ENCODE measurements around the gene SLU7.
A peak's percentile ranks its signal among the peaks of the same experiment; 100 is the strongest.

SLU7 gene

DNA sequence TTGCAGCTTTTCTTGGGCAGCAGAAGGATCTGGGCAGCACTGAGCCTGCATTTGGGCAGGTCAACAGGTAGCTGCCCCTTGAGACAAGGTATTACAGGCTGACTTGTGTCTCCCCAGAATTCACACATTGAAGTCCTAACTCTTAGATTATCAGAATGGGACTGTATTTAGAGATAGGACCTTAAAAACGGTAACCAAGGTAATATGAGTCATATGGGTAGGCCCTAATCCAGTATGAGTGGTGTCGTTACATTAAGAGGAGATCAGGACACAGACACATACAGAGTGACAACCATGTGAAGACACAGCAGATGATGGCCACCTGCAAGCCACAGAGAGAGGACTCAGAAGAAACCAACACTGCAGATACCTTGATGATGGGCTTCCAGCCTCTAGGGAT is 51.6 kb downstream of the SLU7 start:
- no peak for DNase-seq (ENCODE audit: low read depth in 2 of 2)

- no peak for DNase-seq (ENCODE audit: low read depth in 2 of 2)
Observed at GRCh38 chr5:160366230-160366629, 52.7 kb downstream of the SLU7 start.

GRCh38 chr5:160363660-160364395 is 55.1 kb downstream of the SLU7 start:
- peak in 1 of 2 experiments; percentile 35 for DNase-seq (ENCODE audit: low read depth in 2 of 2)

GRCh38 chr5:160363211-160363610 is 55.7 kb downstream of the SLU7 start:
- no peak for DNase-seq (ENCODE audit: low read depth in 2 of 2)

GRCh38 chr5:160361624-160362228 is 57.2 kb downstream of the SLU7 start:
- DNase-seq (ENCODE audit: low read depth in 2 of 2): no peak

DNA sequence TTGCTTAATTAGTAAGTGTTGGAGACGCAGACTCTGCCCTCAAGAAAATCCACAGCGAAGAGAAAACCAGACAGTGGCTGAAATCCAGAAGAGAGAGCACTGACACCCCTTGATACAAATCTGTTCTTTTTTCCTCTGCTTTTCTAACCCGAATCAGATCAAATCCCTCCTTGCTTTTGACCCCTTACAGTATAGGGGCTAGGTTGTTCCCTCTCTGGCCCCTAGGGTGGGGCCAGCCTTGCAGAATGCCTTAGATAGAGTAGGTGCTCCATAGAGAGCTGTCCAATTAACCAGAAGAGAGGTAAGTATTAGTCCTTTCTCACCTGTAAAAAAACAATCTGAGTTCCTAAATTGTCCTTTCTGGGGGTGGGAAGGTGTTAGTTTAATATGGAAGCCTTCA is 58.6 kb downstream of the SLU7 start:
- DNase-seq (ENCODE audit: low read depth in 2 of 2): no peak

DNA sequence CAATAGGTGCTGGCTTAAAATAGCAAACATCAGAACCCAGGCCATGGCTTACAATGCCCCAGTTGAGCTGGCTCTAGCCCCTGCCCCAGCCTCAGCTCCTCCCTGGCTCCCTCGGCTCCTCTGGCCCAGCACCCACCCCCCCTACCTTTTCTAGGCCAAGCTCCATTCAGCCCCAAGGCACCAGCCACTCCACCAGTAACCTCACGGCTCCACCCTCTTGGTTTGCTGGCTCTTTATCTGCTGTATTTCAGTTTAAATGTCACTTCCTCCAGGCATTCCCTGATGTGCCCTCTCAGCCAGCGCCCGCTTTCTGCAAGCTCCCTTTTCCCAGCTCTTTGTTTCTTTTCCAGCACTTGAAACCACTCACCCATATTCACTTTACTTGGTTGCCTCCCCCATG is 59.1 kb downstream of the SLU7 start:
- no peak for DNase-seq (ENCODE audit: low read depth in 2 of 2)

DNA sequence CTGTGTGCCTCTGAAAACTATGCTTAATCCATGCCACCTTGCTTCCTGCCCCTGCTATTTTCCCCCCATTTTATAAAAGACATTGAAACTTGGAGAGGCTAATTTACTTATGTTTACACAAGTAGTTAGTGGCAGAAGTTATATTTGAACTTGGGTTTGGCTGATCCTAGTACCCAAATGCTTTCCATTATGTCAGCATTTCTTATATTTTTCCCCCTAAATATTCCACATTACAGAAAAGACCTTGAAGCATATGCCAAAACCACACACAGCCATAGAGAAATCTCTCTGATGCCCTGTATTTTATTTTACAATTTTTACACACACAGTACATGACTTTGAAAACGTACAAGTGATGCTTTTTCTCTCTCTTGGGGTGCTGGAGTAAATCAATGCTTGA is 59.6 kb downstream of the SLU7 start:
- DNase-seq (ENCODE audit: low read depth in 2 of 2): no peak

DNA sequence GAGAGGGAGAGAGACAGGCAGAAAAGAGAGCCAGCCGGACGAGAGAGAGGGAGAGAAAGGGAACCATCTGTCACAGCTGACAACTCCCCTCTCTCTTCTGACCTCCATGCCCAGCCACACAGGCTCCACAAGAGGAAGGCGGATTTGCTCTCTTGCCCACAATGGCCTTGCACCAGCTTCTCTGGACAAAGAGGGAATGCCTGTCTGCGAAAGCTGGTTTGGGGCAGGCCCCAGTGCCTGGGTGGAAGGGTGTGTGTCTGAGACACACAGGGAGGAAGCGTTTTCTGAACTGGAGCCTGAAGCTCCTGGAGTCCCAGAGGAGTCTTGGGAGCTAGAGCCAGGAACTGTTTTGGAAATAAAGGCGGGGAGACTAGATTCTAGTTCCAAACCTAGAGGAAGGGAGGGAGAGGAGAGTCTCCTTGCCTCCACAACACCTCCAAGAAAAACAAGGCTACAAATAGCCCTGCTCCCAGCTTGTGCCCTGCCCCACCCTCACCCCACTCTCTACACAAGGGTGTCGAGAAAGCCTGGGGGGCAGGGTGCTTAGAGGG is 60.9 kb downstream of the SLU7 start:
- no peak for DNase-seq (ENCODE audit: low read depth in 2 of 2)

DNA sequence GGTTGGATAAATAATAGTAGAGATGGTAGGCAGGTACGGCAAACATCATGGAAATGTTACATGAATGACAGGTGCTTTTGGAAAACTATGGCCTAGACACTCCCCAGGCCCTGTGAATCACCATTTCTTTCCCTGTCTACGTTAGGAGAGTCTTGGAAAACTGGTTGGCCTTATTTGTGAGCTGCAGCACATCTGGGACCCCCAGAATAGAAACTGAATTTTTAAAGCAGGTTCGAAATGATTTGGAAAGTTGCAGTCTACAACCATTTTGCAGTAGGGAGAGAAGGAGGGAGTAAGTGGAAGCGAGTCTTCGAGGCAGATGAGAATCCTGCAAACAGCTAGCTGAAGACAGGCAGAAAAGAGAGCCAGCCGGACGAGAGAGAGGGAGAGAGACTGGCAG is 61.5 kb downstream of the SLU7 start:
- no peak for DNase-seq (ENCODE audit: low read depth in 2 of 2)

- DNase-seq (ENCODE audit: low read depth in 2 of 2): no peak
Observed at GRCh38 chr5:160356550-160357347, 62.1 kb downstream of the SLU7 start.

GRCh38 chr5:160354666-160355065 is 64.2 kb downstream of the SLU7 start:
- no peak for DNase-seq (ENCODE audit: low read depth in 2 of 2)

- DNase-seq (ENCODE audit: low read depth in 2 of 2): no peak
Observed at GRCh38 chr5:160353379-160353778, 65.5 kb downstream of the SLU7 start.

DNA sequence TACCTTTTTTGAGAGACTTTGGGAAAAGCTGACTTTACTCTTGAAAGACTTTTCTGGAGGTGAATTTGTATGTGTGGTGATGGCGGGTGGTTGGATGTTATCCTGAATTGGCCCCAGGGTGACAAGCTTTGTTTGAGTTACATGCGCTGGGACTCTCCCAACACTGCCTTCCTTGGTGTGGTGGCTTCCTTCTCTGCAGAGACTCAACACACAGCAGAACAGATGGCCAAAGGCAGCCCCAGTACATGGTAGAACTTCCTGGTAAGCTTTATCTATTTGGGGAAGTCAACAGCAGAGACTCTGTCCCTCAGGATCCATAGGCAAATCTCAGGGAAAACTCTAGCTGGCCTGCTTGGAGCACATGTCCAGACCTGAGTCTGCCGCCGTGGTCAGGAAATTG is 66.6 kb downstream of the SLU7 start:
- DNase-seq (ENCODE audit: low read depth in 2 of 2): no peak
